Keratinocyte (primary cell): ENCODE results near the gene MMP21.

Source experiments
- CTCF ChIP-seq, 3 experiments: IDR thresholded peaks in 1 of 3; conservative IDR thresholded peaks in 1 of 3; optimal IDR thresholded peaks in 1 of 3; 2 replicates in 2 of 3; 3 replicates in 1 of 3; pipeline versions ENCODE3 to v1.5.1; 2011; ENCODE audit warnings: low read length in 3 of 3, mild to moderate bottlenecking in 3 of 3, moderate library complexity in 2 of 3, control low read depth in 1 of 3, inconsistent platforms in 1 of 3; ENCODE audit not compliant: insufficient read depth in 2 of 3; ENCODE audit errors: extremely low read depth in 1 of 3
- EZH2 ChIP-seq: IDR thresholded peaks from one replicate; pipeline ENCODE4 v1.6.1; 2012; ENCODE audit warnings: inconsistent platforms, mild to moderate bottlenecking, low read length, moderate library complexity

GRCh38 chr10:125757742-125758141, 17.9 kb downstream of the MMP21 start:
- TF ChIP-seq CTCF (optimal IDR thresholded peaks at IDR 0.05 in 1 of 3, IDR thresholded peaks at IDR 0.05 in 1 of 3, conservative IDR thresholded peaks at IDR 0.05 in 1 of 3; ENCODE audit: extremely low read depth in 1 of 3, insufficient read depth in 2 of 3, low read length in 3 of 3) (no peak), EZH2 (no peak)
